Neural cell (in vitro differentiated cells): ENCODE measurements around the gene MACROH2A1. TPM values are rescaled to one million over a fixed set of nuclear protein-coding genes. Genes with fewer than 3 reads are reported as not detected.

Experiments used
- H2AFZ ChIP-seq: fragments of 200-600, 300-800 bp; sonication (generic), shearing (Covaris generic); 2 replicates; pipeline ENCODE4 v1.6.0; 2014; ENCODE audit warnings: low read depth, mild to moderate bottlenecking, antibody characterized with exemption, low read length, moderate library complexity
- H3F3A ChIP-seq: fragments of 200-600 bp; shearing (Covaris generic); 2 replicates; pipeline ENCODE4 v1.6.1; 2016; ENCODE audit warnings: mild to moderate bottlenecking, moderate library complexity, mixed read lengths, antibody characterized with exemption, low read length; ENCODE audit not compliant: insufficient read depth, poor library complexity, severe bottlenecking
- H3K27ac ChIP-seq: fragments of 200-600, 300-800 bp; sonication (generic), shearing (Covaris generic); 2 replicates; pipeline ENCODE4 v1.5.1; 2014; ENCODE audit warnings: mild to moderate bottlenecking, low read length, moderate library complexity
- H3K27me3 ChIP-seq: fragments of 300-800, 200-600 bp; sonication (generic), shearing (Covaris generic); 2 replicates; pipeline ENCODE4 v1.6.0; 2014; ENCODE audit warnings: mild to moderate bottlenecking, low read depth, low read length, moderate library complexity; ENCODE audit not compliant: insufficient read depth
- H3K36me3 ChIP-seq: fragments of 300-800, 200-600 bp; sonication (generic), shearing (Covaris generic); 2 replicates; pipeline ENCODE4 v1.5.1; 2014; ENCODE audit warnings: mild to moderate bottlenecking, antibody characterized with exemption, low read length, moderate library complexity; ENCODE audit not compliant: insufficient read depth
- H3K4me2 ChIP-seq: fragments of 300-800, 200-600 bp; sonication (generic), shearing (Covaris generic); 2 replicates; pipeline ENCODE4 v1.6.0; 2014; ENCODE audit warnings: mild to moderate bottlenecking, low read length
- H3K4me3 ChIP-seq: fragments of 300-800, 200-600 bp; sonication (generic), shearing (Covaris generic); 2 replicates; pipeline ENCODE4 v1.5.1; 2014; ENCODE audit warnings: mild to moderate bottlenecking, low read length, moderate library complexity
- H3K79me2 ChIP-seq: fragments of 200-600 bp; shearing (Covaris generic); replicated peaks from 2 replicates; pipeline ENCODE4 v1.6.0; 2014; ENCODE audit warnings: mild to moderate bottlenecking, low read length, moderate library complexity; ENCODE audit not compliant: insufficient read depth
- H3K9ac ChIP-seq: fragments of 300-800, 200-600 bp; sonication (generic), shearing (Covaris generic); 2 replicates; pipeline ENCODE4 v1.6.1; 2016; ENCODE audit warnings: mild to moderate bottlenecking, low read length, mixed read lengths
- H3K9me2 ChIP-seq: fragments of 200-600 bp; shearing (Covaris generic); 2 replicates; pipeline ENCODE4 v1.6.1; 2016; ENCODE audit warnings: mild to moderate bottlenecking, low read length, mixed read lengths; ENCODE audit not compliant: insufficient read depth
- H3K9me3 ChIP-seq: fragments of 200-600, 300-800 bp; sonication (generic), shearing (Covaris generic); 2 replicates; pipeline ENCODE4 v1.6.1; 2016; ENCODE audit warnings: mild to moderate bottlenecking, mixed run types, low read length, moderate library complexity, mixed read lengths
- H4K20me1 ChIP-seq: fragments of 200-600 bp; shearing (Covaris generic); 2 replicates; pipeline ENCODE4 v1.6.1; 2016; ENCODE audit warnings: mild to moderate bottlenecking, mixed run types; ENCODE audit not compliant: insufficient read depth
- EP300 ChIP-seq: fragments of 450-650 bp; conservative IDR thresholded peaks from 2 replicates; pipeline ENCODE4 v1.6.1; 2014; ENCODE audit warnings: antibody characterized with exemption, mild to moderate bottlenecking, moderate library complexity; ENCODE audit not compliant: poor library complexity, severe bottlenecking
- EZH2 ChIP-seq: fragments of 200-600, 300-800 bp; shearing (Covaris generic), sonication (generic); IDR thresholded peaks from 2 replicates; pipeline ENCODE4 v1.6.1; 2014; ENCODE audit warnings: antibody characterized with exemption, low read length, borderline replicate concordance, mild to moderate bottlenecking; ENCODE audit not compliant: insufficient read depth, poor library complexity, severe bottlenecking
- POLR2AphosphoS5 ChIP-seq: IDR thresholded peaks from 2 replicates; pipeline ENCODE4 v1.6.1; 2012
- RAD21 ChIP-seq: fragments of 450-650 bp; conservative IDR thresholded peaks from 2 replicates; pipeline ENCODE4 v1.6.1; 2014; ENCODE audit warnings: antibody characterized with exemption, mild to moderate bottlenecking, moderate library complexity
- SMC3 ChIP-seq: fragments of 450-650 bp; conservative IDR thresholded peaks from 2 replicates; pipeline ENCODE4 v1.6.1; 2014; ENCODE audit warnings: antibody characterized with exemption, mild to moderate bottlenecking, moderate library complexity; ENCODE audit not compliant: poor library complexity
- TAF1 ChIP-seq: IDR thresholded peaks from 2 replicates; pipeline ENCODE4 v1.6.1; 2012; ENCODE audit warnings: low read depth
- polyA plus RNA-seq: library from polyadenylated mRNA; depleted of rRNA; stranded (reverse); fragments of >200 nt; gene quantifications from 2 replicates; pipeline ENCODE4 v1.2.3, GENCODE V29; 2014
- TF ChIP-seq, protein P1 (sequence below): IDR thresholded peaks from 2 replicates; pipeline ENCODE4 v1.6.1; 2012; ENCODE audit warnings: borderline replicate concordance
- TF ChIP-seq, protein P2 (sequence below): fragments of 450-650 bp; IDR thresholded peaks from 2 replicates; pipeline ENCODE4 v1.5.1; 2014; ENCODE audit warnings: antibody characterized with exemption, mild to moderate bottlenecking, moderate library complexity; ENCODE audit not compliant: poor library complexity, severe bottlenecking

The MACROH2A1 gene
- polyA plus RNA-seq, 1 donor from 2014 or later, result 351 TPM

DNA sequence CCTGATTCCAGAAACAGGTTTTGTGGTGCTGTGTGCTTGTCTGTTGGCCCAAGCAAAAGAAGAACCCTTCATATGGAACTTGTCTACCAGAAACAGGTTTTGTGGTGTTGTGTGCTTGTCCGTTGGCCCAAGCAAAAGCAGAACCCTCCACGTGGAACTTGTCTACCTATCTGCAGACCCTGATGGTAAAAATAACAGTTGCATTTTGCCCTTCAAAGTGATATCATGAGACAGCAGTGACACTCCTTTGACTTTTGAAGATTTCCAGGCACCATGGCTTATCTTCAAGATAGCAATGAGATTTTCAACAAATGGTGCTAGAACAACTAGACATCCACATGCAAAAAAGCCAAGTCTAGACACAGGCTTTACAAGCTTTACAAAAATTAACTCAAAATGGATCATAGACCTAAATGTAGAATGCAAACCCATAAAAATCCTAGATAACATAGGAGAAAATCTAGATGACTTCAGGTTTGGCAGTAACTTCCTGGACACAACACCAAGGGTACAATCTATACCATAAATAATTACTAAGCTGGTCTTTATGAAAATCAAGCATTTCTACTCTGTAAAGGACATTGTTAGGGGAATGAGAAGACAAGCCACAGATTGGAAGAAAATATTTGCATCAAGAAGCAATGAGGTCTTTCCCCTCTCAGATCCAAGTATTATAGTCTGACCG is 16.8 kb downstream of the MACROH2A1 start:
- no peaks in the 10 kb centered on the region for H3K9me3 ChIP-seq
- no peaks in the 10 kb centered on the region for H3K36me3 ChIP-seq
- peaks cover 3% of the 10 kb centered on the region for H4K20me1 ChIP-seq
- peaks cover 14% of the 10 kb centered on the region for H3K79me2 ChIP-seq
- no peak overlapping the region for H3K27ac ChIP-seq
- no peak overlapping the region for H3K9ac ChIP-seq
- no peak overlapping the region for H3K4me3 ChIP-seq
- H2AFZ ChIP-seq, result no peak overlapping the region
- H3K27me3 ChIP-seq, result no peaks in the 10 kb centered on the region
- no peaks in the 10 kb centered on the region for H3F3A ChIP-seq
- TF ChIP-seq EZH2, result no peak
- TF ChIP-seq EP300, result no peak
- TF ChIP-seq, protein P1, sequence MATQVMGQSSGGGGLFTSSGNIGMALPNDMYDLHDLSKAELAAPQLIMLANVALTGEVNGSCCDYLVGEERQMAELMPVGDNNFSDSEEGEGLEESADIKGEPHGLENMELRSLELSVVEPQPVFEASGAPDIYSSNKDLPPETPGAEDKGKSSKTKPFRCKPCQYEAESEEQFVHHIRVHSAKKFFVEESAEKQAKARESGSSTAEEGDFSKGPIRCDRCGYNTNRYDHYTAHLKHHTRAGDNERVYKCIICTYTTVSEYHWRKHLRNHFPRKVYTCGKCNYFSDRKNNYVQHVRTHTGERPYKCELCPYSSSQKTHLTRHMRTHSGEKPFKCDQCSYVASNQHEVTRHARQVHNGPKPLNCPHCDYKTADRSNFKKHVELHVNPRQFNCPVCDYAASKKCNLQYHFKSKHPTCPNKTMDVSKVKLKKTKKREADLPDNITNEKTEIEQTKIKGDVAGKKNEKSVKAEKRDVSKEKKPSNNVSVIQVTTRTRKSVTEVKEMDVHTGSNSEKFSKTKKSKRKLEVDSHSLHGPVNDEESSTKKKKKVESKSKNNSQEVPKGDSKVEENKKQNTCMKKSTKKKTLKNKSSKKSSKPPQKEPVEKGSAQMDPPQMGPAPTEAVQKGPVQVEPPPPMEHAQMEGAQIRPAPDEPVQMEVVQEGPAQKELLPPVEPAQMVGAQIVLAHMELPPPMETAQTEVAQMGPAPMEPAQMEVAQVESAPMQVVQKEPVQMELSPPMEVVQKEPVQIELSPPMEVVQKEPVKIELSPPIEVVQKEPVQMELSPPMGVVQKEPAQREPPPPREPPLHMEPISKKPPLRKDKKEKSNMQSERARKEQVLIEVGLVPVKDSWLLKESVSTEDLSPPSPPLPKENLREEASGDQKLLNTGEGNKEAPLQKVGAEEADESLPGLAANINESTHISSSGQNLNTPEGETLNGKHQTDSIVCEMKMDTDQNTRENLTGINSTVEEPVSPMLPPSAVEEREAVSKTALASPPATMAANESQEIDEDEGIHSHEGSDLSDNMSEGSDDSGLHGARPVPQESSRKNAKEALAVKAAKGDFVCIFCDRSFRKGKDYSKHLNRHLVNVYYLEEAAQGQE, result no peak
- TF ChIP-seq POLR2AphosphoS5, result no peak
- no peak for TF ChIP-seq RAD21
- no peaks in the 10 kb centered on the region for H3K9me2 ChIP-seq
- no peak overlapping the region for H3K4me2 ChIP-seq

DNA sequence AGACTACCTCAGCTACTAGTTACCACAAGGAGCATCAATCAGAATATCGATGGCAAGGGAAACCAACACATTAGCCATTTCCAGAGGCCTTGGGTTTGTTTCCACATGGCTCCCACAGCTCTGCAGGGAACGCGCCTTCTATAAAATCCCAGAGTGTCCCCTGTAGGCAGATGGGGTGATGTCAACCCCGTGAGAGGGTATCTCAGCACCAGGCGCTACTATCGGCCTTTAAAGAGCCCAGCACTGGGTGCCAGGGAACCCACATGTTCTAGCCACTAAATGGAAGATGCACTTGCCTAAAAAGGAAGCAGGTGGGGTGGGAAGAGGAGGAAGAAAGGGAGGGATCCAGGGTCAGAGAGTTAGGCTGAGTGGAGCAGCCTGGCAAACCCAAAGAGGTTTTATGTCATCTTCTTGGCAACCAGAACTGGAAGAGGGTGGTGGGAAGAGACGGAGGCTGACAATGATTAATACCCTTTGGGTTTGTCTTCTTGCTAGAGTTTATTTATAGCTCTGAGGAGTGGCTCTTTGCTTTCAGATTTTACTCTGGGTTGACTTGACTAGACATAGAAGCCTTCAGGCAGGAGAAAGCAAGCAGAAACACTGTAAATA is 19.9 kb downstream of the MACROH2A1 start:
- Histone ChIP-seq H3K36me3 (no peaks in the 10 kb centered on the region), H3K4me3 (no peak overlapping the region), H3K4me2 (no peak overlapping the region), H3K9me2 (no peaks in the 10 kb centered on the region), H4K20me1 (no peaks in the 10 kb centered on the region), H3K27ac (no peak overlapping the region), H2AFZ (no peak overlapping the region), H3F3A (no peaks in the 10 kb centered on the region), H3K79me2 (peaks cover 5% of the 10 kb centered on the region), H3K9me3 (no peaks in the 10 kb centered on the region), H3K9ac (no peak overlapping the region), H3K27me3 (no peaks in the 10 kb centered on the region)
- no peak for TF ChIP-seq SMC3
- no peak for TF ChIP-seq POLR2AphosphoS5
- no peak for TF ChIP-seq RAD21
- TF ChIP-seq, protein P2, sequence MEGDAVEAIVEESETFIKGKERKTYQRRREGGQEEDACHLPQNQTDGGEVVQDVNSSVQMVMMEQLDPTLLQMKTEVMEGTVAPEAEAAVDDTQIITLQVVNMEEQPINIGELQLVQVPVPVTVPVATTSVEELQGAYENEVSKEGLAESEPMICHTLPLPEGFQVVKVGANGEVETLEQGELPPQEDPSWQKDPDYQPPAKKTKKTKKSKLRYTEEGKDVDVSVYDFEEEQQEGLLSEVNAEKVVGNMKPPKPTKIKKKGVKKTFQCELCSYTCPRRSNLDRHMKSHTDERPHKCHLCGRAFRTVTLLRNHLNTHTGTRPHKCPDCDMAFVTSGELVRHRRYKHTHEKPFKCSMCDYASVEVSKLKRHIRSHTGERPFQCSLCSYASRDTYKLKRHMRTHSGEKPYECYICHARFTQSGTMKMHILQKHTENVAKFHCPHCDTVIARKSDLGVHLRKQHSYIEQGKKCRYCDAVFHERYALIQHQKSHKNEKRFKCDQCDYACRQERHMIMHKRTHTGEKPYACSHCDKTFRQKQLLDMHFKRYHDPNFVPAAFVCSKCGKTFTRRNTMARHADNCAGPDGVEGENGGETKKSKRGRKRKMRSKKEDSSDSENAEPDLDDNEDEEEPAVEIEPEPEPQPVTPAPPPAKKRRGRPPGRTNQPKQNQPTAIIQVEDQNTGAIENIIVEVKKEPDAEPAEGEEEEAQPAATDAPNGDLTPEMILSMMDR, result no peak
- TF ChIP-seq TAF1, result no peak
- TF ChIP-seq EZH2, result no peak
